Duodenal mucosa (tissue), 2 donors: Measurements from ENCODE around the gene CPHXL2.

Experiments used
- H3K27ac ChIP-seq: one replicate; pipeline ENCODE4 v1.7.0; 2013; ENCODE audit warnings: low read depth, low read length
- H3K27me3 ChIP-seq, 2 donors: one replicate each; pipeline ENCODE4 v1.7.0; 2013; ENCODE audit warnings: low read length in 2 of 2, control low read depth in 1 of 2; ENCODE audit not compliant: insufficient read depth in 2 of 2, control insufficient read depth in 1 of 2
- H3K36me3 ChIP-seq, 2 donors: one replicate each; pipeline ENCODE4 v1.7.0; 2013; ENCODE audit warnings: low read length in 2 of 2, control low read depth in 1 of 2; ENCODE audit not compliant: insufficient read depth in 2 of 2, control insufficient read depth in 1 of 2
- H3K4me1 ChIP-seq, 2 donors: one replicate each; pipeline ENCODE4 v1.7.0; 2013; ENCODE audit warnings: low read length in 2 of 2, control low read depth in 1 of 2; ENCODE audit not compliant: insufficient read depth in 2 of 2, control insufficient read depth in 1 of 2
- H3K4me3 ChIP-seq, 2 donors: one replicate each; pipeline ENCODE4 v1.7.0; 2013; ENCODE audit warnings: low read length in 2 of 2, low read depth in 1 of 2
- H3K9ac ChIP-seq, 2 donors: one replicate each; pipeline ENCODE4 v1.7.0; 2013; ENCODE audit warnings: low read length in 2 of 2, low read depth in 1 of 2
- H3K9me3 ChIP-seq, 2 donors: one replicate each; pipeline ENCODE4 v1.7.0; 2013; ENCODE audit warnings: low read length in 2 of 2, control low read depth in 1 of 2; ENCODE audit not compliant: control insufficient read depth in 1 of 2

Gene CPHXL2

DNA sequence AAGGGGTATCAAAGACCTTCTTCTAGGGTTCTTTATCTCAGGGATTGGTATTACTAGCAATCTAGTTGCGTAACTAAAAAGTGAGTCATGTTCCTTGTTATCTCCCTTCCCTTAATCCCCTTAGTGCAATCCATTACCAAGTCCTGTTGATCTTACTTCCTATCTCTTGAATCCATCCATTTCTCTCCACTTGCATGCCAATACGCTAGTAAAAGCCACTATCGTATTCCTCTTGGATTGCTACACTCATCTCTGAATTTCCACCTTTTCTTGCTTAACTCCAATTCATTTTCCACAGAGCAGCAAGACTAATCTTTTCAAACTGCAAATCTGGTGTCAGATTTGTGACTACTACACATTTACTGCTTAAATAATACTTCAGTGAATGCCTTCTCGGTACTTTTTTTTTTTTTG lies 51.9 kb downstream of the CPHXL2 start:
- Histone ChIP-seq H3K27me3 (no peaks in the 10 kb centered on the region), H3K4me3 (no peak overlapping the region), H3K27ac (no peak overlapping the region), H3K4me1 (peaks cover 23 to 24% of the 10 kb centered on the region in 2 donors), H3K9me3 (no peaks in the 10 kb centered on the region), H3K36me3 (peaks cover 39 to 51% of the 10 kb centered on the region in 2 donors), H3K9ac (no peak overlapping the region)

GRCh38 chr16:75622761-75623605 lies 53.8 kb downstream of the CPHXL2 start, which contains the start of gene ADAT1:
ADAT1 (minus strand) TSS chr16:75623281; CDS start chr16:75620799, 2,482 bp downstream.
- Histone ChIP-seq H3K4me3 (peak within 1 kb of the TSS; percentile 91 to 94), H3K4me1 (peaks cover 23 to 24% of the 10 kb centered on the region in 2 donors), H3K9me3 (no peaks in the 10 kb centered on the region), H3K9ac (peak within 1 kb of the TSS; percentile 94 to 99), H3K27ac (peak within 1 kb of the TSS; percentile 90), H3K36me3 (peaks cover 25 to 47% of the 10 kb centered on the region in 2 donors), H3K27me3 (no peaks in the 10 kb centered on the region)

- no peaks in the 10 kb centered on the region for H3K9me3 ChIP-seq
- H3K36me3 ChIP-seq = peaks cover 21 to 46% of the 10 kb centered on the region in 2 donors
- H3K4me1 ChIP-seq = peaks cover 23 to 24% of the 10 kb centered on the region in 2 donors
- no peaks in the 10 kb centered on the region for H3K27me3 ChIP-seq
- no peak overlapping the region for H3K4me3 ChIP-seq
- peak overlapping the region in 1 of 2 donors; percentile 3 for H3K9ac ChIP-seq
- H3K27ac ChIP-seq = no peak overlapping the region
These were observed 55.7 kb downstream of the CPHXL2 start for GRCh38 chr16:75621170-75621477.

GRCh38 chr16:75620326-75621169 lies 56.3 kb downstream of the CPHXL2 start:
- Histone ChIP-seq H3K27me3 (no peaks in the 10 kb centered on the region), H3K36me3 (peaks cover 17 to 46% of the 10 kb centered on the region in 2 donors), H3K9me3 (no peaks in the 10 kb centered on the region), H3K4me1 (peaks cover 23 to 24% of the 10 kb centered on the region in 2 donors), H3K27ac (no peak overlapping the region), H3K9ac (peak overlapping the region in 1 of 2 donors; percentile 3), H3K4me3 (peak overlapping the region in 1 of 2 donors; percentile 1)

DNA sequence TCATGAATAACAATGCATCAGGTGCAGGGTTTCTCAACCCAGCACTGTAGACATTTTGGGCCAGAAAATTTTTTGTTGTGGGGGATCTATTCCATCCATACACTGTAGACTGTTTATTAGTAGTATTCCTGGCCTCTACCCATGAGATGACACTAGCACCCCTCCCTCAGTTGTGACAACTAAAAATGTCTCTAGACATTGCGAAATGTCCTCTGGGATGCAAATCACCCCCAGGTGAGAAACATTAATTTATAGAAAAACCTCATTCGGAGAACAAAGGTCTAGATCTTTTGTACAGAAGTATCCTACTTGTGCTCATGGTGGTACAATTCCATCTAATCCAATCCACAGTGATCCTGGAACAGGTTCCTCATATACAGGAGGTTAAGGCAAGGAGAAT lies 58.0 kb downstream of the CPHXL2 start:
- H3K9me3 ChIP-seq = no peaks in the 10 kb centered on the region
- H3K4me3 ChIP-seq = no peak overlapping the region
- H3K36me3 ChIP-seq = peaks cover 23 to 53% of the 10 kb centered on the region in 2 donors
- no peak overlapping the region for H3K9ac ChIP-seq
- H3K4me1 ChIP-seq = peaks cover 20 to 23% of the 10 kb centered on the region in 2 donors
- no peak overlapping the region for H3K27ac ChIP-seq
- H3K27me3 ChIP-seq = no peaks in the 10 kb centered on the region

- Histone ChIP-seq H3K9me3 (no peaks in the 10 kb centered on the region), H3K9ac (no peak overlapping the region), H3K4me1 (peaks cover 13 to 18% of the 10 kb centered on the region in 2 donors), H3K36me3 (peaks cover 33 to 65% of the 10 kb centered on the region in 2 donors), H3K27me3 (no peaks in the 10 kb centered on the region), H3K4me3 (no peak overlapping the region), H3K27ac (no peak overlapping the region)
These were observed 59.7 kb downstream of the CPHXL2 start for GRCh38 chr16:75617121-75617520.

DNA sequence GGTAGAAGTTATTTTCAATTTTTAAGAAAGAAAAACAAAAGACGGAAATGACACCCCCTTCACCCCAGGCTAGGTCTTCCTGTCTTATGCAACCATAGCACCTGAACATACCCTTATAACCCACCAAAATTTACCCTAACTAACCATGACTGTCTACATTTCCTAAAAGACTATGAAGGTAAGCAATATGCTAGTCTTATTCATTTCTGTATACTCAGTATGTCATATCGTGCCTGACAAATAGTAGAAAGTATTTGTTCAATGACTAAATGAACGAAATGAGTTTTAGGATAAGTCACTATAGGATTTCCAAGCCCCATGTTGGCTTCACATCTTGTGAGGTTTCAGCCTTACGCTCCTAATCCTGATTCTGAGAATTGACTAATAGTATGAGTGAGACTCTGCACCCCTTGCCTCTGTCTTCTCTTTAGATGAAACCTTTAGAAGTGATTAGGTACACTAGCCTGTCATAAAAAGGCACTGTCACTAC lies 60.2 kb downstream of the CPHXL2 start:
- Histone ChIP-seq H3K36me3 (peaks cover 35 to 69% of the 10 kb centered on the region in 2 donors), H3K9ac (no peak overlapping the region), H3K4me3 (no peak overlapping the region), H3K9me3 (no peaks in the 10 kb centered on the region), H3K27me3 (no peaks in the 10 kb centered on the region), H3K4me1 (peaks cover 7 to 13% of the 10 kb centered on the region in 2 donors), H3K27ac (no peak overlapping the region)

GRCh38 chr16:75615619-75616018 lies 61.2 kb downstream of the CPHXL2 start:
- Histone ChIP-seq H3K27ac (no peak overlapping the region), H3K27me3 (no peaks in the 10 kb centered on the region), H3K9me3 (no peaks in the 10 kb centered on the region), H3K36me3 (peaks cover 35 to 79% of the 10 kb centered on the region in 2 donors), H3K4me3 (no peak overlapping the region), H3K4me1 (peaks cover 0 to 4% of the 10 kb centered on the region in 2 donors), H3K9ac (no peak overlapping the region)

DNA sequence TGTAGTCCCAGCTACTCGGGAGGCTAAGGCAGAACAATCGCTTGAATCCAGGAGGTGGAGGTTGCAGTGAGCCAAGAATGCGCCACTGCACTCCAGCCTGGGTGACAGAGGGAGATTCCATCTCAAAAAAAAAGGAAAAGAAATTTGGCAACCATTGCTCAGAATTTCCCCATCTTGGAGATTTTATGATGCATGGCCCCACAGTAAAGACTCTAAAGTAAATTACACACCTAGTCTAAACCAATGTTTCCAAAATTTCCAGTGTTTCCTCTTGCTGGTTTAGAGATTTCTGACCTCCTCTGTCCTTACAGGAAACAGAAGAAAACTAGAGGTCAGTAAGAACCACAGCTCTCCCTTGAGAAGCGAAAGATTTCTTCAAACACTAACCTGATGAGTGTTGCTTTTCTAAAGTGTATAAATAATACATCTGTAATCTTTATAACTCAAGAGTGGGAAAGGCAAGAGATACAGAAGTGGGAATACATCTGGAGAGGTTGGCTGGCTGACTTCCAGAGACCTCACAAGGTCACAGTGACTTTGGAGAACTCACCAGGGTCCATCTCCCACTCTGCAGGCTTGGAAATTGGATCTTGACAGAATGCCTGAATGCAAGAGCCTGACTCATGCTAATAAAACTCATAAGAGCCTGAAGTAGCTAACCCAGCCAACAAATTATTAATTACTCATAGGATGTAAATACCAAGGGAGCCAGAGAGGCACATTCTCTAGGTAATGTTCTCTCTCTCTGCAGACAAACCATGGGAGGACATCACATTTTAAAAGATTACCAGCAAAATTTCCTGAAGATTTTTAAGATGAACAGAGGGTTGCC lies 62.5 kb downstream of the CPHXL2 start:
- H3K4me1 ChIP-seq = no peaks in the 10 kb centered on the region
- H3K27me3 ChIP-seq = no peaks in the 10 kb centered on the region
- H3K27ac ChIP-seq = no peak overlapping the region
- H3K9me3 ChIP-seq = no peaks in the 10 kb centered on the region
- H3K36me3 ChIP-seq = peaks cover 31 to 74% of the 10 kb centered on the region in 2 donors
- H3K9ac ChIP-seq = no peak overlapping the region
- no peak overlapping the region for H3K4me3 ChIP-seq
